ENCODE data around the gene DAB1.

- TF ChIP-seq, protein P1, sequence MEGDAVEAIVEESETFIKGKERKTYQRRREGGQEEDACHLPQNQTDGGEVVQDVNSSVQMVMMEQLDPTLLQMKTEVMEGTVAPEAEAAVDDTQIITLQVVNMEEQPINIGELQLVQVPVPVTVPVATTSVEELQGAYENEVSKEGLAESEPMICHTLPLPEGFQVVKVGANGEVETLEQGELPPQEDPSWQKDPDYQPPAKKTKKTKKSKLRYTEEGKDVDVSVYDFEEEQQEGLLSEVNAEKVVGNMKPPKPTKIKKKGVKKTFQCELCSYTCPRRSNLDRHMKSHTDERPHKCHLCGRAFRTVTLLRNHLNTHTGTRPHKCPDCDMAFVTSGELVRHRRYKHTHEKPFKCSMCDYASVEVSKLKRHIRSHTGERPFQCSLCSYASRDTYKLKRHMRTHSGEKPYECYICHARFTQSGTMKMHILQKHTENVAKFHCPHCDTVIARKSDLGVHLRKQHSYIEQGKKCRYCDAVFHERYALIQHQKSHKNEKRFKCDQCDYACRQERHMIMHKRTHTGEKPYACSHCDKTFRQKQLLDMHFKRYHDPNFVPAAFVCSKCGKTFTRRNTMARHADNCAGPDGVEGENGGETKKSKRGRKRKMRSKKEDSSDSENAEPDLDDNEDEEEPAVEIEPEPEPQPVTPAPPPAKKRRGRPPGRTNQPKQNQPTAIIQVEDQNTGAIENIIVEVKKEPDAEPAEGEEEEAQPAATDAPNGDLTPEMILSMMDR (IDR thresholded peaks at IDR 0.05), result no peak
- no peak for TF ChIP-seq POLR2A (IDR thresholded peaks at IDR 0.05)
Observed at GRCh38 chr1:57172040-57172439, 251.8 kb downstream of the DAB1 start.
